Thymus (tissue), 11 donors: ENCODE results near the gene IFNGR2. TPM values are rescaled to one million over a fixed set of nuclear protein-coding genes. Genes with fewer than 3 reads are reported as not detected.
"Not testable (repeated sequence)": the region's sequence is repeated elsewhere in the genome, so short reads cannot be mapped to it uniquely, and the experiment has no call there.

Experiments used
- DNase-seq, 9 donors: peaks; one replicate each; pipeline ENCODE4 v3.0.0-alpha.2; 2013; ENCODE audit warnings: low spot score in 9 of 9, low read depth in 6 of 9, missing footprints in 1 of 9
- H3K27ac ChIP-seq, 2 donors: one replicate each; pipeline ENCODE4 v1.5.1; 2013; ENCODE audit warnings: control low read depth in 1 of 2, low read depth in 1 of 2, low read length in 1 of 2, mild to moderate bottlenecking in 1 of 2, moderate library complexity in 1 of 2
- H3K27me3 ChIP-seq, 2 donors: one replicate each; pipeline ENCODE4 v1.5.1; 2013; ENCODE audit warnings: low read length in 1 of 2; ENCODE audit not compliant: control insufficient read depth in 2 of 2, insufficient read depth in 1 of 2
- H3K36me3 ChIP-seq, 2 donors: one replicate each; pipeline ENCODE4 v1.5.1; 2013; ENCODE audit warnings: low read length in 1 of 2, mild to moderate bottlenecking in 1 of 2, moderate library complexity in 1 of 2; ENCODE audit not compliant: control insufficient read depth in 2 of 2, insufficient read depth in 2 of 2
- H3K4me1 ChIP-seq, 2 donors: one replicate each; pipeline ENCODE4 v1.5.1; 2013; ENCODE audit warnings: low read length in 2 of 2; ENCODE audit not compliant: control insufficient read depth in 2 of 2, insufficient read depth in 2 of 2
- H3K4me3 ChIP-seq, 2 donors: one replicate each; pipeline ENCODE4 v1.5.1; 2013; ENCODE audit warnings: low read length in 2 of 2, control low read depth in 1 of 2, mild to moderate bottlenecking in 1 of 2
- H3K9me3 ChIP-seq, 2 donors: one replicate each; pipeline ENCODE4 v1.5.1; 2013; ENCODE audit warnings: low read length in 1 of 2, mild to moderate bottlenecking in 1 of 2; ENCODE audit not compliant: control insufficient read depth in 2 of 2, insufficient read depth in 1 of 2
- WGBS: extraction: QIAGEN DNeasy Blood & Tissue Kit; methylation state at CpG from one replicate; pipeline ENCODE4 v1.1.7; 2013; 5-methylcytosine and 5-hydroxymethylcytosine counted together
- polyA plus RNA-seq: library from polyadenylated mRNA; stranded (reverse); fragments of 200-250 nt; gene quantifications from one replicate; pipeline ENCODE4 v1.2.3, GENCODE V29; 2013
- total RNA-seq: library from RNA; stranded (reverse); fragments of 120-200 nt; gene quantifications from one replicate; pipeline ENCODE4 v1.2.4, GENCODE V29; 2013
- donor health status: healthy.

Gene IFNGR2
- total and polyA plus RNA-seq, 2 donors, result 50.7 to 111 TPM

DNA sequence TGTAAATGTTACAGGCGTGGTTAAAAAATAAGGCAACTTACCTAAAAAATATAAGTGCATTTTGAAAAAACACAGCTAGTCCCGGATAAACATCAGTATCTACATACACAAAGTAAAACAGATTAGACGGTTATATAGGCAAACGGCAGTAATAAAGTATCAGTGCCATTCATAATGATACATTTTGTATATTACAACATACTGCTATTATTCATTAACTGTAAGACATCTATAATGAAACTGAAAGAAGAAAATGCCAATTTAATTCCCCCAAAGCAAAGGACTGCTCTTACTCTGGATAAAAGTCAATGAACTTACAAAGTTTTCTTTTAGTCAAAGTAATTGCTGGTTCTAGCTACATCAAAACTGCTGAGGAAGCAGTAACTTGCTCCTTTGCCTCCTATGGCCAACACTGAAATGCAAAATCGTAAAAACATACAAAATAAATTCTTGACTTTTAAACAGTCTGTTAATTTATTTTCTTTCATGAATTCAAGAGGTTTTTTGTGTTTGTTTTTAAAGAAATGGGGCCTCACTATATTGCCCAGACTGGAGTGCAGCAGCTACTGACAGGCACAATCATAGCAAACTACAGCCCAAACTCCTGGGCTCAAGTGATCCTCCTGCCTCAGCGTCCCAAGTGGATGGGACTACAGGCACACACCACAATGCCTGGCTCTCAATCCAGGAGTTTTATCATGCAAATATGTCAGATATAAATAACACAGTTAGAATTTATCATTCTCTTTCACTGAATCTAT is 52.7 kb downstream of the IFNGR2 start:
- Histone ChIP-seq H3K9me3 (no peaks in the 10 kb centered on the region), H3K27ac (no peak overlapping the region), H3K36me3 (peaks cover 7 to 10% of the 10 kb centered on the region in 2 donors), H3K4me1 (no peaks in the 10 kb centered on the region), H3K27me3 (no peaks in the 10 kb centered on the region), H3K4me3 (no peak overlapping the region)
- 97% methylated on average over 6 of the region's 6 CpGs for WGBS
- no peak for DNase-seq

DNA sequence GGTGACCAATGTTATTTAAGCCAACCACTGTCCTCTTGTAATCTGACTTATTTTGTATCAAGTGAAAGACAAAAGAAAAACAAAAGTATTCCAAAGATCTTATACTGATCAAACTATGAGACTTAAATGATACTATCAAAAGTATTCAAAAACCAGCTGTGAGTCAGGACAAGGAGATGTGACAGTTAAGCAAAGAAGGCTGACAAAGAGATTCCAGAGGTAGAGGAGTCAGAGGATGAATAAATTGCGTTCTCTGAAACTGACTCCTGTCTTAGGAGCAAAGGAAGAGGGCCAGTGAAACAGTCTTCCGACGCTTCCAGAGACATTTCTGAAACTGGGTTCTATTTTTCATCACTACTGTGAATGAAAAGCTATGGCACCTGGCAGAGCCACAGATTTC is 55.6 kb downstream of the IFNGR2 start:
- H3K27ac ChIP-seq, result no peak overlapping the region
- DNase-seq, result no peak
- H3K9me3 ChIP-seq, result no peaks in the 10 kb centered on the region
- H3K4me1 ChIP-seq, result no peaks in the 10 kb centered on the region
- no peaks in the 10 kb centered on the region for H3K27me3 ChIP-seq
- H3K36me3 ChIP-seq, result peaks cover 3 to 10% of the 10 kb centered on the region in 2 donors
- H3K4me3 ChIP-seq, result no peak overlapping the region
- WGBS, result 99% methylated on average over 3 of the region's 3 CpGs

GRCh38 chr21:33461538-33462250 is 58.5 kb downstream of the IFNGR2 start:
- Histone ChIP-seq H3K27me3 (no peaks in the 10 kb centered on the region), H3K27ac (no peak overlapping the region), H3K4me1 (no peaks in the 10 kb centered on the region), H3K9me3 (no peaks in the 10 kb centered on the region), H3K36me3 (peaks cover 5 to 6% of the 10 kb centered on the region in 2 donors), H3K4me3 (no peak overlapping the region)
- WGBS, result 94% methylated on average over 5 of the region's 5 CpGs
- no peak for DNase-seq

DNA sequence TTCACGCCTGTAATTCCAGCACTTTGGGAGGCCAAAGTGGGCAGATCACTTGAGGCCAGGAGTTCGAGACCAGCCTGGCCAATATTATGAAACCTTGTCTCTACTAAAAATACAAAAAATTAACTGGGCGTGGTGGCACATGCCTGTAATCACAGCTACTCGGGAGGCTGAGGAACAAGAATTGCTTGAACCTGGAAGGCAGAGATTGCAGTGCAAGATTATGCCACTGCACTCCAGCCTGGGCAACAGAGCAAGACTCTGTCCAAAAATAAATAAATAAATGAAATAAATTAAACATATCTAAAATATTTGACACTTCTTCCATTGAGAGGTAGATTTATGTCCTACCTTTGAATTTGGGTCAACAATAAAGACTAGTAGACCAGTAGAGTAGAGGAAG is 66.0 kb downstream of the IFNGR2 start:
- H3K27ac ChIP-seq, H3K4me1 ChIP-seq: not testable (repeated sequence)

DNA sequence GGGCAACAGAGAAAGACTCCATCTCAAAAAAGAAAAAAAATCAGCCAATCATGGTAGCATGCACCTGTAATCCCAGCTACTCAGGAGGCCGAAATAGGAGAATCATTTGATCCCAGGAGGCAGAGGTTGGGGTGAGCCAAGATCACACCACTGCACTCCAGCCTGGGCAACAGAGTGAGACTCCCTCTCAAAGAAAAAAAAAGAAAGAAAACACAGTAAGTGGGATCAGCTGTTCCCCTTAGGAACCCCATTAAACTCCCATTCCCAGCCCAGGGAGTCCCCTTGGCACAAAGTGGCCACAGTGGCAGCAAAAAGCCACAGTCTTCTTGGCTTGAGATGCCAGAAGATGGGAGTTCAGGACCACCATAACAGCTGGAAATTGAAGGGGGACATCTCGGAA is 67.5 kb downstream of the IFNGR2 start:
- WGBS, result over 99% methylated on average over 2 of the region's 2 CpGs
- no peak for DNase-seq
- Histone ChIP-seq H3K4me1 (no peaks in the 10 kb centered on the region), H3K27me3 (no peaks in the 10 kb centered on the region), H3K4me3 (no peak overlapping the region), H3K27ac (no peak overlapping the region), H3K9me3 (peaks cover 0 to 5% of the 10 kb centered on the region in 2 donors), H3K36me3 (no peaks in the 10 kb centered on the region)

More for the DNA sequence above, 66.0 kb downstream of the IFNGR2 start:
- not testable (repeated sequence) for H3K9me3 ChIP-seq, H3K36me3 ChIP-seq, DNase-seq, H3K4me3 ChIP-seq, H3K27me3 ChIP-seq
- 99% methylated on average over 4 of the region's 4 CpGs for WGBS

- Histone ChIP-seq H3K4me1 (peaks cover 3% of the 10 kb centered on the region in 2 donors), H3K27me3 (no peaks in the 10 kb centered on the region), H3K27ac (no peak overlapping the region), H3K9me3 (peaks cover 0 to 5% of the 10 kb centered on the region in 2 donors), H3K4me3 (no peak overlapping the region), H3K36me3 (no peaks in the 10 kb centered on the region)
- 96% methylated on average over 3 of the region's 3 CpGs for WGBS
- DNase-seq, result no peak
Measured at GRCh38 chr21:33473344-33473743, 70.1 kb downstream of the IFNGR2 start.

GRCh38 chr21:33477066-33477465 is 73.9 kb downstream of the IFNGR2 start:
- no peak for DNase-seq
- no peak overlapping the region for H3K4me3 ChIP-seq
- H3K27ac ChIP-seq, result no peak overlapping the region
- peaks cover 0 to 5% of the 10 kb centered on the region in 2 donors for H3K9me3 ChIP-seq
- peaks cover 8 to 14% of the 10 kb centered on the region in 2 donors for H3K4me1 ChIP-seq
- no peaks in the 10 kb centered on the region for H3K27me3 ChIP-seq
- WGBS, result 98% methylated on average over 7 of the region's 7 CpGs
- H3K36me3 ChIP-seq, result no peaks in the 10 kb centered on the region

- no peak for DNase-seq
- Histone ChIP-seq H3K27ac (no peak overlapping the region), H3K9me3 (peaks cover 0 to 2% of the 10 kb centered on the region in 2 donors), H3K27me3 (no peaks in the 10 kb centered on the region), H3K4me1 (peaks cover 8 to 14% of the 10 kb centered on the region in 2 donors), H3K36me3 (no peaks in the 10 kb centered on the region), H3K4me3 (peak overlapping the region; percentile 69 to 91)
- WGBS, result 83% methylated on average over 9 of the region's 9 CpGs
Measured at GRCh38 chr21:33478182-33478581, 75.0 kb downstream of the IFNGR2 start.

DNA sequence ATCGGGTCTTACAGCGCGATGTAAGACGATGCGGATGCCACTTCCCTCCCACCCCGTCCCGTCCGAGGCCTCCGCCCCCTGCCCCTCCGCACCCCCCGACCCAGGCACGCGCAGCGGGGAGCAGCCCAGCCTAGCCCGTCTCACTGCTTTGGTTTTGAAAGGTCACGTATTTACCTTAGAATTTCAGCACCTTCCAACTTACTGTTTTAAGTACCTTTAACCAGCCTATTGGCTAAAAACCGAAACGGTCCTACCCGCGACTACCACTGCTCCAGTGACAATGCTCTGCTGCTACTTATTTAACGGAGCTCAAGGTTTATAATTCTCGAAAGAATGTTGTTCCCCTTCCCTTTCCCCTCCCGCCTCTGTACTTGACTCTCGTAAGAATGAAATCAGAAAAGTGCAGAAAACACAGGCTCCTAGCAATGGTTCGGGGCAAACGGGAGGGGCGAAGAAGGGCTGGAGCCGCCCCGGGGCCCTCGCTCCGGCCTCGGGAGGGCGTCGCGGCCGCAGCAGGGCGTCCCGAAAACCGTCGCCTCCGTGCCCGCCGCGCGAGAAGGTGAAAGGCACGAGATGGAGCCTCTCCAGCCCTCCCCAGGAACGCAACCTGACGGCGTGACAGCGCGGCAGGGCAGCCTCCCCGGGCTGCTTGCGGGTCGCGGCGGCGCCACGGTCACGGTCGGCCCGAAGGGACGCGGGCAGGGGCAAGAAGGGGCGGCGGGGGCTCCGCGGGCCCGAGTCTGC is 75.9 kb downstream of the IFNGR2 start:
- Histone ChIP-seq H3K9me3 (no peaks in the 10 kb centered on the region), H3K27ac (peak overlapping the region; percentile 80 to 94), H3K36me3 (no peaks in the 10 kb centered on the region), H3K4me1 (peaks cover 8 to 14% of the 10 kb centered on the region in 2 donors), H3K4me3 (peak overlapping the region; percentile 69 to 91), H3K27me3 (no peaks in the 10 kb centered on the region)
- peak in 7 of 9 donors; percentile 14 to 60 (median 26) for DNase-seq
- WGBS, result under 1% methylated on average over 68 of the region's 68 CpGs
